K562 (cell line): ENCODE data around the gene PPP1R14C. TPM values are rescaled to one million over a fixed set of nuclear protein-coding genes. Genes with fewer than 3 reads are reported as not detected.

ENCODE experiments used
- ATAC-seq: fragments of 200-7000 bp; cut with Tn5 transposase; 3 replicates; pipeline ENCODE4 v1.9.1; 2020; ENCODE audit warnings: moderate library complexity
- BruUV-seq: library from RNA; stranded (reverse); fragments of 400-500 nt; replicated peaks from 2 replicates; lab custom pipeline; 2021; lab: Mats Ljungman, UMichigan
- CTCF ChIA-PET: fragments of 300-600 bp; formaldehyde crosslinking; extraction: SDS; loops from one replicate; lab custom pipeline; 2021; ENCODE audit warnings: low intra/inter-chr PET ratio; lab: Yijun Ruan, JAX
- POLR2A ChIA-PET: fragments of 300-600, 350-650 bp; sonication (Branson Sonifier 250); formaldehyde crosslinking; extraction: SDS; loops from one replicate; lab custom pipeline; 2021; ENCODE audit warnings: antibody characterized with exemption, inconsistent platforms; lab: Yijun Ruan, JAX
- DNase-seq, 4 experiments: peaks; one replicate each; pipeline versions ENCODE4 v3.0.0 to v3.0.0-alpha.2; 2011 to 2018; ENCODE audit warnings: low spot score in 3 of 4, mixed read lengths in 3 of 4; ENCODE audit errors: extremely low read depth in 1 of 4
- FAIRE-seq: peaks from 2 replicates; lab custom pipeline; 2011; peaks lifted over from hg19 to GRCh38; lab: Jason Lieb, UNC
- H2AFZ ChIP-seq: 2 replicates; pipeline ENCODE4 v1.6.0; 2011; ENCODE audit warnings: low read depth, low read length, control low read depth, inconsistent platforms
- H3K27ac ChIP-seq: fragments of 200-600 bp; 3 replicates; pipeline ENCODE4 v1.8.0; 2011; ENCODE audit warnings: low read depth, mild to moderate bottlenecking, control low read depth, inconsistent platforms, low read length, moderate library complexity, mixed read lengths; ENCODE audit errors: extremely low read depth
- H3K27me3 ChIP-seq, 2 experiments: fragments of 300-600 bp in 1 of 2; 2 replicates in 1 of 2; 3 replicates in 1 of 2; pipeline versions ENCODE4 v1.6.0 to v1.8.0; 2011; ENCODE audit warnings: inconsistent platforms in 2 of 2, low read length in 2 of 2, mild to moderate bottlenecking in 1 of 2, mixed read lengths in 1 of 2, moderate library complexity in 1 of 2; ENCODE audit not compliant: control insufficient read depth in 2 of 2, insufficient read depth in 2 of 2
- H3K36me3 ChIP-seq: fragments of 300-600 bp; 3 replicates; pipeline ENCODE4 v1.8.0; 2011; ENCODE audit warnings: mild to moderate bottlenecking, low read length, inconsistent platforms; ENCODE audit not compliant: control insufficient read depth, insufficient read depth
- H3K4me1 ChIP-seq, 2 experiments: fragments of 200-600 bp in 1 of 2; replicated peaks in 1 of 2; 2 replicates in 1 of 2; 3 replicates in 1 of 2; pipeline versions ENCODE4 v1.5.1 to v1.8.0; 2011; ENCODE audit warnings: inconsistent platforms in 2 of 2, low read length in 2 of 2, mild to moderate bottlenecking in 1 of 2, mixed read lengths in 1 of 2, moderate library complexity in 1 of 2; ENCODE audit not compliant: control insufficient read depth in 2 of 2, insufficient read depth in 2 of 2
- H3K4me2 ChIP-seq: 2 replicates; pipeline ENCODE4 v1.6.1; 2011; ENCODE audit warnings: low read length, control low read depth, inconsistent platforms, mixed read lengths; ENCODE audit not compliant: insufficient read depth
- H3K4me3 ChIP-seq: fragments of 200-600 bp; sonication (generic), shearing (Covaris generic); 2 replicates; pipeline ENCODE4 v1.5.1; 2016; ENCODE audit warnings: control low read depth, inconsistent platforms
- H3K79me2 ChIP-seq: fragments of 200-600 bp; 3 replicates; pipeline ENCODE4 v1.8.0; 2011; ENCODE audit warnings: low read length, inconsistent platforms; ENCODE audit not compliant: control insufficient read depth, insufficient read depth
- H3K9ac ChIP-seq, 2 experiments: 2 replicates each; pipeline versions ENCODE4 v1.6.0 to v1.6.1; 2011; ENCODE audit warnings: low read depth in 2 of 2, low read length in 2 of 2, control low read depth in 1 of 2, inconsistent platforms in 1 of 2, mild to moderate bottlenecking in 1 of 2, mixed read lengths in 1 of 2; ENCODE audit not compliant: insufficient read depth in 1 of 2
- H3K9me1 ChIP-seq: one replicate; pipeline ENCODE4 v1.6.0; 2011; ENCODE audit warnings: inconsistent platforms, mild to moderate bottlenecking, low read length, moderate library complexity; ENCODE audit not compliant: control insufficient read depth, insufficient read depth
- H3K9me3 ChIP-seq: replicated peaks from 2 replicates; pipeline ENCODE4 v1.5.1; 2011; ENCODE audit warnings: low read depth, low read length, inconsistent platforms; ENCODE audit not compliant: control insufficient read depth, insufficient read depth
- H4K20me1 ChIP-seq: replicated peaks from 2 replicates; pipeline ENCODE4 v1.6.1; 2011; ENCODE audit warnings: low read length, inconsistent platforms, mixed read lengths; ENCODE audit not compliant: control insufficient read depth, insufficient read depth
- DNMT1 ChIP-seq: fragments of 450-650 bp; IDR thresholded peaks from 2 replicates; pipeline ENCODE4 v1.6.1; 2016; ENCODE audit warnings: antibody characterized with exemption, mild to moderate bottlenecking
- HLTF ChIP-seq: fragments of 450-650 bp; IDR thresholded peaks from 2 replicates; pipeline ENCODE4 v1.6.1; 2016
- MYBL2 ChIP-seq, 2 experiments: fragments of 450-650 bp in 1 of 2; sonication (generic) in 1 of 2; formaldehyde crosslinking in 1 of 2; IDR thresholded peaks; 2 replicates each; pipeline versions ENCODE4 v1.6.1 to v1.8.1; 2017 to 2022; ENCODE audit warnings: borderline replicate concordance in 1 of 2, inconsistent platforms in 1 of 2, low read depth in 1 of 2, mild to moderate bottlenecking in 1 of 2, missing genetic modification reagents in 1 of 2, moderate library complexity in 1 of 2
- RBM17 ChIP-seq: fragments of 200-400 bp; formaldehyde crosslinking; IDR thresholded peaks from 2 replicates; pipeline ENCODE4 v1.6.1; 2017; ENCODE audit warnings: low read depth, mild to moderate bottlenecking, low read length, borderline replicate concordance
- SMAD4 ChIP-seq: fragments of 250-450 bp; sonication (Bioruptor Pico); conservative IDR thresholded peaks from 2 replicates; pipeline ENCODE4 v1.8.0; 2021; ENCODE audit warnings: inconsistent platforms, mild to moderate bottlenecking, moderate library complexity
- TCF7 ChIP-seq: sonication (generic); IDR thresholded peaks from 2 replicates; pipeline ENCODE4 v1.6.1; 2016; ENCODE audit warnings: antibody characterized with exemption, borderline replicate concordance
- XRCC3 ChIP-seq: fragments of 450-650 bp; IDR thresholded peaks from 2 replicates; pipeline ENCODE4 v1.6.1; 2017; ENCODE audit warnings: mild to moderate bottlenecking, moderate library complexity
- ZFP36 ChIP-seq: fragments of 150-350 bp; IDR thresholded peaks from 2 replicates; pipeline ENCODE4 v1.6.1; 2018; ENCODE audit warnings: low read length, low read depth; ENCODE audit not compliant: partially characterized antibody
- ZNF316 ChIP-seq: fragments of 450-650 bp; IDR thresholded peaks from 2 replicates; pipeline ENCODE4 v1.6.1; 2016
- ZZZ3 ChIP-seq: fragments of 450-650 bp; IDR thresholded peaks from 2 replicates; pipeline ENCODE4 v1.6.1; 2016; ENCODE audit warnings: antibody characterized with exemption, mild to moderate bottlenecking, moderate library complexity
- WGBS: fragments of 100-300 bp; shearing (Covaris generic); methylation state at CpG from one replicate; pipeline ENCODE4 v1.1.6; 2016; ENCODE audit warnings: low coverage, mixed read lengths; ENCODE audit not compliant: insufficient coverage; ENCODE audit errors: missing lambda C conversion rate; 5-methylcytosine and 5-hydroxymethylcytosine counted together
- in situ Hi-C: fragments of 300-500 bp; cut with MboI; formaldehyde crosslinking; loops from 4 replicates; pipeline ENCODE4 v1.15.0; 2018; ENCODE audit warnings: inconsistent platforms, mixed read lengths
- intact Hi-C: fragments of 100-400 bp; cut with micrococcal nuclease; formaldehyde crosslinking; loops from 2 replicates; pipeline ENCODE4 v1.14.2; 2022
- polyA plus RNA-seq, 8 experiments: library from polyadenylated mRNA; depleted of rRNA in 4 of 8; stranded (reverse) in 5 of 8; unstranded in 3 of 8; fragments of >200 nt; fragmentation: Nextera tagmentation in 2 of 8; fragmentation: Illumina TruSeq in 1 of 8; extraction: Ambion mirVana in 2 of 8; extraction: Trizol in 1 of 8; gene quantifications; 2 replicates each; pipeline versions ENCODE4 v1.2.1 to v1.2.3, GENCODE V29; 2011 to 2014; ENCODE audit warnings: inconsistent platforms in 1 of 8, missing spikeins in 1 of 8
- total RNA-seq, 7 experiments: library from RNA; depleted of rRNA in 6 of 7; stranded (reverse); fragments of >200 nt in 6 of 7; fragmentation: Illumina TruSeq in 2 of 7; extraction: Trizol in 2 of 7; gene quantifications; 2 replicates each; pipeline versions ENCODE4 v1.2.1 to v1.2.3, GENCODE V29; 2011 to 2021; ENCODE audit warnings: low replicate concordance in 1 of 7
- TF ChIP-seq, protein P1 (sequence below): fragments of 250-450 bp; sonication (Bioruptor Pico); IDR thresholded peaks from 2 replicates; pipeline ENCODE4 v1.6.1; 2021; ENCODE audit warnings: mild to moderate bottlenecking
- TF ChIP-seq, protein P2 (sequence below): sonication (generic); formaldehyde crosslinking; IDR thresholded peaks from 2 replicates; pipeline ENCODE4 v1.8.0; 2022; ENCODE audit warnings: mild to moderate bottlenecking, missing genetic modification reagents

PPP1R14C gene
- total and polyA plus RNA-seq, 9 of the 15 experiments (the other 6 are each of a cell fraction or from before 2014, with no cell fraction given): 4.5 to 16.6 (median 11.9) TPM

DNA sequence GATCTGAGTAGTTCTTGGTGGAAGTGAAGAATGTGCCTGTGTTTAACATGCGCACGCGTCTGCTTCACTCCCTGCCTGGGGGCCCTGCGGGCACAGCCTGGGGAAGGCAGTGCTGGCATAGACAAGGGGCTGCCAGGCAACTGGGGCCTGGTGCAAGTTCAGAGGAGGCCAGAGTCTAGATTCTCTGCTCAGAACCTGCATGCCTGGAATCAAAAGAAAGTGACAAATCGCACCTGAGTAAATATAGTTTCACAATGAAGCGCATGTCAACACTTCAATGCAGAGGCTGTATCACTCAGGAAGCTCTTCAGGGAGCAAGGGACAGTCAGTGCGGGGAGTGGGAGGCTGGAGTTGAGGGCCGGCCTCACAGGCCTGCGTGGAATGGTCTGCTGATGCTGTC, 24.2 kb upstream of the PPP1R14C start:
- 25% methylated on average over 9 of the region's 9 CpGs for WGBS
- POLR2A ChIA-PET: interaction anchor here (0.8 to 1.3 kb wide), 5 partner anchors 15 to 31 kb away, joined by 3 to 6 read pairs (median 3); no protein-coding TSS in a partner anchor
- intact Hi-C loops: no loop called here
- TF ChIP-seq ZFP36: no peak
- no peak for TF ChIP-seq RBM17
- TF ChIP-seq, protein P1, sequence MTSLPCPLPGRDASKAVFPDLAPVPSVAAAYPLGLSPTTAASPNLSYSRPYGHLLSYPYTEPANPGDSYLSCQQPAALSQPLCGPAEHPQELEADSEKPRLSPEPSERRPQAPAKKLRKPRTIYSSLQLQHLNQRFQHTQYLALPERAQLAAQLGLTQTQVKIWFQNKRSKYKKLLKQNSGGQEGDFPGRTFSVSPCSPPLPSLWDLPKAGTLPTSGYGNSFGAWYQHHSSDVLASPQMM (CRISPR knock-in tag): no peak
- TF ChIP-seq SMAD4 (CRISPR knock-in tag): no peak
- TF ChIP-seq DNMT1: no peak
- TF ChIP-seq, protein P2, sequence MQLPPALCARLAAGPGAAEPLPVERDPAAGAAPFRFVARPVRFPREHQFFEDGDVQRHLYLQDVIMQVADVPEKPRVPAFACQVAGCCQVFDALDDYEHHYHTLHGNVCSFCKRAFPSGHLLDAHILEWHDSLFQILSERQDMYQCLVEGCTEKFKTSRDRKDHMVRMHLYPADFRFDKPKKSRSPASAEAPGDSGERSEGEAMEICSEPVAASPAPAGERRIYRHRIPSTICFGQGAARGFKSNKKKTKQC (CRISPR knock-in tag): no peak
- no peak for TF ChIP-seq ZNF316
- TF ChIP-seq HLTF: no peak
- no peak for TF ChIP-seq MYBL2 (IDR thresholded peaks at IDR 0.05; ENCODE audit: low read depth)
- TF ChIP-seq MYBL2 (CRISPR knock-in tag; IDR thresholded peaks at IDR 0.05; ENCODE audit: borderline replicate concordance): no peak
- no peak for TF ChIP-seq TCF7
- no peak for TF ChIP-seq ZZZ3
- no peak for TF ChIP-seq XRCC3
- TF ChIP-seq, all 486 proteins: peak for 0
- FAIRE-seq (no peak), ATAC-seq (peak; percentile 16; the same call in 2 of the 3 replicates), DNase-seq (no peak)
- no peaks in the 10 kb centered on the region for H3K9me3 ChIP-seq
- H2AFZ ChIP-seq: no peak overlapping the region
- no peak overlapping the region for H3K4me3 ChIP-seq
- no peaks in the 10 kb centered on the region for H3K79me2 ChIP-seq
- no peak overlapping the region for H3K27ac ChIP-seq
- peaks cover 0 to 5% of the 10 kb centered on the region in 2 experiments; a peak in 1 of 5 replicates for H3K4me1 ChIP-seq
- peaks cover 9 to 31% of the 10 kb centered on the region in 2 experiments; a peak in 4 of 5 replicates for H3K27me3 ChIP-seq
- no peaks in the 10 kb centered on the region for H4K20me1 ChIP-seq
- CTCF ChIA-PET: no interaction called here
- in situ Hi-C loops: no loop called here
- peak overlapping the region in 1 of 2 experiments; percentile 70; a peak in 1 of 4 replicates for H3K9ac ChIP-seq
- BruUV-seq: no TSS peak
- no peaks in the 10 kb centered on the region for H3K36me3 ChIP-seq
- H3K9me1 ChIP-seq: no peaks in the 10 kb centered on the region
- H3K4me2 ChIP-seq: no peak overlapping the region
